Gastroesophageal sphincter (tissue), 4 donors: Measurements from ENCODE around the gene CBLN3. TPM values are rescaled to one million over a fixed set of nuclear protein-coding genes. Genes with fewer than 3 reads are reported as not detected.

Experiments
- ATAC-seq: fragments of 150-250 bp; one replicate; pipeline ENCODE4 v1.9.1; 2016; ENCODE audit warnings: mild to moderate bottlenecking, moderate library complexity
- H3K27ac ChIP-seq, 4 donors: fragments of 200-600 bp; sonication (generic) in 3 of 4; 1 replicate in 3 of 4; 2 replicates in 1 of 4; pipeline ENCODE4 v1.5.1; 2016 to 2019
- H3K27me3 ChIP-seq: fragments of 200-600 bp; sonication (generic); one replicate; pipeline ENCODE4 v1.5.1; 2019
- H3K36me3 ChIP-seq, 2 donors: fragments of 200-600 bp; sonication (generic); one replicate each; pipeline ENCODE4 v1.5.1; 2019; ENCODE audit warnings: control low read depth in 1 of 2
- H3K4me1 ChIP-seq, 3 donors: fragments of 200-600 bp; sonication (generic); 1 replicate in 2 of 3; 2 replicates in 1 of 3; pipeline ENCODE4 v1.5.1; 2016 to 2019; ENCODE audit warnings: control low read depth in 2 of 3
- H3K4me3 ChIP-seq, 2 donors: fragments of 200-600 bp; sonication (generic); one replicate each; pipeline ENCODE4 v1.5.1; 2019; ENCODE audit warnings: mild to moderate bottlenecking in 1 of 2, moderate library complexity in 1 of 2
- H3K9me3 ChIP-seq, 3 donors: fragments of 200-600 bp; sonication (generic); one replicate each; pipeline ENCODE4 v1.5.1; 2017 to 2019; ENCODE audit warnings: control low read depth in 2 of 3
- CTCF ChIP-seq, 4 experiments: fragments of 200-600 bp in 2 of 4; fragments of 450-650 bp in 2 of 4; sonication (generic) in 1 of 4; IDR thresholded peaks; one replicate each; pipeline ENCODE4 v1.5.1; 2017 to 2019; ENCODE audit warnings: antibody characterized with exemption in 4 of 4, mild to moderate bottlenecking in 2 of 4, moderate library complexity in 2 of 4
- EP300 ChIP-seq: sonication (generic); formaldehyde crosslinking; IDR thresholded peaks from one replicate; pipeline ENCODE4 v1.6.1; 2017; ENCODE audit warnings: antibody characterized with exemption, mild to moderate bottlenecking
- POLR2A ChIP-seq, 2 donors: fragments of 450-650 bp; IDR thresholded peaks; one replicate each; pipeline ENCODE4 v1.6.1; 2017; ENCODE audit warnings: antibody characterized with exemption in 2 of 2, mild to moderate bottlenecking in 2 of 2, moderate library complexity in 1 of 2
- POLR2AphosphoS5 ChIP-seq: sonication (generic); formaldehyde crosslinking; IDR thresholded peaks from one replicate; pipeline ENCODE4 v1.6.1; 2017; ENCODE audit warnings: antibody characterized with exemption
- WGBS, 2 donors: methylation state at CpG; one replicate each; pipeline ENCODE4 v1.1.5; 2018; ENCODE audit warnings: low coverage in 1 of 2; 5-methylcytosine and 5-hydroxymethylcytosine counted together
- total RNA-seq, 4 donors: library from RNA; depleted of rRNA; stranded (reverse); fragments of >200 nt; gene quantifications; one replicate each; pipeline ENCODE4 v1.1.0, GENCODE V29; 2016

Gene CBLN3
- total RNA-seq, 4 donors from 2014 or later: 0.49 to 2.8 (median 2.1) TPM

GRCh38 chr14:24432259-24433131, 3.0 kb upstream of the CBLN3 start:
- Histone ChIP-seq H3K4me3 (peak overlapping the region in 1 of 2 donors; percentile 81), H3K4me1 (peaks cover 4 to 65% (median 24%) of the 10 kb centered on the region in 3 donors), H3K36me3 (peaks cover 0 to 59% of the 10 kb centered on the region in 2 donors), H3K27ac (peak overlapping the region in 3 of 4 donors; percentile 94 to 99 (median 96)), H3K9me3 (no peaks in the 10 kb centered on the region), H3K27me3 (no peaks in the 10 kb centered on the region)
- TF ChIP-seq POLR2A (IDR thresholded peaks at IDR 0.05) (peak in 1 of 2 donors; percentile 8), CTCF (IDR thresholded peaks at IDR 0.05) (no peak)
- no peak for ATAC-seq
- WGBS, 2 donors: 40 to 79% methylated on average over 1 to 6 of the region's 24 CpGs

- Histone ChIP-seq H3K27ac (peak overlapping the region; percentile 88 to 99 (median 95)), H3K27me3 (no peaks in the 10 kb centered on the region), H3K36me3 (peaks cover 0 to 52% of the 10 kb centered on the region in 2 donors), H3K4me1 (peaks cover 4 to 57% (median 18%) of the 10 kb centered on the region in 3 donors), H3K9me3 (no peaks in the 10 kb centered on the region), H3K4me3 (peak overlapping the region in 1 of 2 donors; percentile 81)
- 29 to 73% methylated on average over 2 of the region's 15 CpGs for WGBS, 2 donors
- peak in 1 of 2 donors; percentile 3 for TF ChIP-seq POLR2A (IDR thresholded peaks at IDR 0.05)
- peak in 3 of 4 experiments; percentile 78 to 92 (median 83) for TF ChIP-seq CTCF (IDR thresholded peaks at IDR 0.05)
- TF ChIP-seq EP300: no peak
- peak; percentile 56 for TF ChIP-seq POLR2AphosphoS5
- peak; percentile 60 for ATAC-seq
Measured at GRCh38 chr14:24431569-24432258, 2.2 kb upstream of the CBLN3 start.

GRCh38 chr14:24430682-24431568, 1.5 kb upstream of the CBLN3 start:
- Histone ChIP-seq H3K9me3 (no peaks in the 10 kb centered on the region), H3K4me3 (peak overlapping the region; percentile 61 to 81), H3K4me1 (peaks cover 4 to 50% (median 18%) of the 10 kb centered on the region in 3 donors), H3K36me3 (peaks cover 0 to 46% of the 10 kb centered on the region in 2 donors), H3K27ac (peak overlapping the region; percentile 88 to 99 (median 95)), H3K27me3 (no peaks in the 10 kb centered on the region)
- TF ChIP-seq POLR2AphosphoS5: no peak
- peak; percentile 12 for TF ChIP-seq POLR2A (IDR thresholded peaks at IDR 0.05)
- TF ChIP-seq CTCF (IDR thresholded peaks at IDR 0.05): no peak
- WGBS, 2 donors: no CpG with 5 or more reads among the region's 19 CpGs
- ATAC-seq: no peak

GRCh38 chr14:24430143-24430681, 744 bp upstream of the CBLN3 start:
- Histone ChIP-seq H3K4me3 (peak overlapping the region; percentile 61 to 81), H3K4me1 (peaks cover 4 to 44% (median 22%) of the 10 kb centered on the region in 3 donors), H3K36me3 (peaks cover 0 to 39% of the 10 kb centered on the region in 2 donors), H3K9me3 (no peaks in the 10 kb centered on the region), H3K27me3 (no peaks in the 10 kb centered on the region), H3K27ac (peak overlapping the region; percentile 88 to 99 (median 95))
- ATAC-seq: peak; percentile 92
- WGBS, 2 donors: no CpG with 5 or more reads among the region's 28 CpGs
- TF ChIP-seq POLR2A (IDR thresholded peaks at IDR 0.05): no peak
- TF ChIP-seq EP300: no peak
- no peak for TF ChIP-seq POLR2AphosphoS5
- peak in 1 of 4 experiments; percentile 7 for TF ChIP-seq CTCF (IDR thresholded peaks at IDR 0.05)
